Spleen (tissue), 7 donors: ENCODE measurements around the gene SEMA6D.

Source experiments
- POLR2A ChIP-seq, 3 donors: fragments of 450-650 bp; IDR thresholded peaks; one replicate each; pipeline ENCODE4 v1.5.1; 2017; ENCODE audit warnings: antibody characterized with exemption in 3 of 3, mild to moderate bottlenecking in 1 of 3
- POLR2AphosphoS5 ChIP-seq, 3 donors: sonication (generic); formaldehyde crosslinking; IDR thresholded peaks; one replicate each; pipeline ENCODE4 v1.5.1; 2017; ENCODE audit warnings: antibody characterized with exemption in 3 of 3
- TF ChIP-seq, protein P1 (sequence below), 11 experiments: fragments of 200-600 bp in 7 of 11; fragments of 450-650 bp in 4 of 11; sonication (generic) in 4 of 11; IDR thresholded peaks in 8 of 11; conservative IDR thresholded peaks in 3 of 11; 1 replicate in 7 of 11; 2 replicates in 4 of 11; pipeline versions ENCODE4 v1.4.0 to v1.8.0; 2016 to 2021; ENCODE audit warnings: antibody characterized with exemption in 11 of 11, inconsistent platforms in 4 of 11, mild to moderate bottlenecking in 1 of 11
- donor health status: DM: no; HTN: no; CAD: no; lungs with moderate emphysema.
- donor health status: DM: no; HTN: no; CAD: no.
- donor health status: DM: no; HTN: no; CAD: no.

GRCh38 chr15:47728886-47729285 lies 11.6 kb downstream of the SEMA6D start:
- TF ChIP-seq, protein P1, sequence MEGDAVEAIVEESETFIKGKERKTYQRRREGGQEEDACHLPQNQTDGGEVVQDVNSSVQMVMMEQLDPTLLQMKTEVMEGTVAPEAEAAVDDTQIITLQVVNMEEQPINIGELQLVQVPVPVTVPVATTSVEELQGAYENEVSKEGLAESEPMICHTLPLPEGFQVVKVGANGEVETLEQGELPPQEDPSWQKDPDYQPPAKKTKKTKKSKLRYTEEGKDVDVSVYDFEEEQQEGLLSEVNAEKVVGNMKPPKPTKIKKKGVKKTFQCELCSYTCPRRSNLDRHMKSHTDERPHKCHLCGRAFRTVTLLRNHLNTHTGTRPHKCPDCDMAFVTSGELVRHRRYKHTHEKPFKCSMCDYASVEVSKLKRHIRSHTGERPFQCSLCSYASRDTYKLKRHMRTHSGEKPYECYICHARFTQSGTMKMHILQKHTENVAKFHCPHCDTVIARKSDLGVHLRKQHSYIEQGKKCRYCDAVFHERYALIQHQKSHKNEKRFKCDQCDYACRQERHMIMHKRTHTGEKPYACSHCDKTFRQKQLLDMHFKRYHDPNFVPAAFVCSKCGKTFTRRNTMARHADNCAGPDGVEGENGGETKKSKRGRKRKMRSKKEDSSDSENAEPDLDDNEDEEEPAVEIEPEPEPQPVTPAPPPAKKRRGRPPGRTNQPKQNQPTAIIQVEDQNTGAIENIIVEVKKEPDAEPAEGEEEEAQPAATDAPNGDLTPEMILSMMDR (IDR thresholded peaks at IDR 0.05 in 8 of 11, conservative IDR thresholded peaks at IDR 0.05 in 3 of 11): no peak
- TF ChIP-seq POLR2A (IDR thresholded peaks at IDR 0.05): no peak
- no peak for TF ChIP-seq POLR2AphosphoS5 (IDR thresholded peaks at IDR 0.05)
